Activated CD4-positive, alpha-beta memory T cell treated with anti-CD3 and anti-CD28 coated beads, Interleukin-2, amount 10 ng/mL, durations not matched to agents 7 days and 5 days (primary cell): ENCODE results near the gene CLDN14. TPM values are rescaled to one million over a fixed set of nuclear protein-coding genes. Genes with fewer than 3 reads are reported as not detected.
A peak's percentile ranks its signal among the peaks of the same experiment; 100 is the strongest.

Experiments
- CTCF ChIA-PET: fragments of 350-600 bp; sonication (Branson Sonifier 250); formaldehyde crosslinking; loops from one replicate; lab custom pipeline; 2021; ENCODE audit warnings: antibody characterized with exemption, inconsistent platforms; lab: Charles Lee
- POLR2A ChIA-PET: fragments of 350-600 bp; sonication (Branson Sonifier 250); formaldehyde crosslinking; loops from one replicate; lab custom pipeline; 2021; ENCODE audit warnings: antibody characterized with exemption; lab: Charles Lee
- DNase-seq: peaks from one replicate; pipeline ENCODE4 v3.0.0-alpha.2; 2020
- H3K27ac Mint-ChIP-seq: one replicate; pipeline ENCODE4 v1.8.0; 2021; ENCODE audit warnings: mild to moderate bottlenecking, mixed read lengths
- H3K27me3 Mint-ChIP-seq: one replicate; pipeline ENCODE4 v1.8.0; 2021; ENCODE audit warnings: mixed read lengths
- H3K36me3 Mint-ChIP-seq: one replicate; pipeline ENCODE4 v1.8.0; 2021; ENCODE audit warnings: low read depth, mixed read lengths
- H3K4me1 Mint-ChIP-seq: one replicate; pipeline ENCODE4 v1.8.0; 2021; ENCODE audit warnings: mixed read lengths
- H3K4me3 Mint-ChIP-seq: one replicate; pipeline ENCODE4 v1.8.0; 2021; ENCODE audit warnings: mild to moderate bottlenecking, mixed read lengths
- H3K9me3 Mint-ChIP-seq: one replicate; pipeline ENCODE4 v1.8.0; 2021; ENCODE audit warnings: mixed read lengths
- total RNA-seq, 2 experiments: library from RNA; stranded (reverse); gene quantifications; one replicate each; pipeline ENCODE4 v1.2.3, GENCODE V29; 2021

Gene CLDN14
- total RNA-seq, 2 experiments from 2014 or later = not detected

GRCh38 chr21:36489776-36490165, 9.8 kb upstream of the CLDN14 start:
- Mint-ChIP-seq H3K9me3 (peaks cover 2% of the 10 kb centered on the region), H3K27ac (no peak overlapping the region), H3K36me3 (no peaks in the 10 kb centered on the region), H3K27me3 (no peaks in the 10 kb centered on the region), H3K4me3 (no peak overlapping the region), H3K4me1 (no peaks in the 10 kb centered on the region)
- CTCF ChIA-PET = no interaction called here
- DNase-seq = no peak
- POLR2A ChIA-PET = no interaction called here

GRCh38 chr21:36489103-36489775, 9.3 kb upstream of the CLDN14 start:
- H3K9me3 Mint-ChIP-seq = no peaks in the 10 kb centered on the region
- CTCF ChIA-PET = no interaction called here
- no peaks in the 10 kb centered on the region for H3K4me1 Mint-ChIP-seq
- POLR2A ChIA-PET = no interaction called here
- H3K4me3 Mint-ChIP-seq = no peak overlapping the region
- H3K27ac Mint-ChIP-seq = no peak overlapping the region
- H3K27me3 Mint-ChIP-seq = no peaks in the 10 kb centered on the region
- H3K36me3 Mint-ChIP-seq = no peaks in the 10 kb centered on the region
- DNase-seq = no peak

- Mint-ChIP-seq H3K27me3 (peaks cover 3% of the 10 kb centered on the region), H3K9me3 (no peaks in the 10 kb centered on the region), H3K36me3 (no peaks in the 10 kb centered on the region), H3K4me1 (no peaks in the 10 kb centered on the region), H3K27ac (no peak overlapping the region), H3K4me3 (no peak overlapping the region)
- no peak for DNase-seq
- ChIA-PET POLR2A (no interaction called here), CTCF (no interaction called here)
Measured at GRCh38 chr21:36487641-36488307, 7.9 kb upstream of the CLDN14 start.

GRCh38 chr21:36486246-36486645, 6.3 kb upstream of the CLDN14 start:
- CTCF ChIA-PET = no interaction called here
- no peaks in the 10 kb centered on the region for H3K9me3 Mint-ChIP-seq
- no peak for DNase-seq
- no peaks in the 10 kb centered on the region for H3K36me3 Mint-ChIP-seq
- POLR2A ChIA-PET = no interaction called here
- H3K4me1 Mint-ChIP-seq = no peaks in the 10 kb centered on the region
- peaks cover 6% of the 10 kb centered on the region for H3K27me3 Mint-ChIP-seq
- H3K27ac Mint-ChIP-seq = no peak overlapping the region
- H3K4me3 Mint-ChIP-seq = no peak overlapping the region

- Mint-ChIP-seq H3K4me3 (no peak overlapping the region), H3K27ac (no peak overlapping the region), H3K36me3 (no peaks in the 10 kb centered on the region), H3K27me3 (peaks cover 6% of the 10 kb centered on the region), H3K4me1 (no peaks in the 10 kb centered on the region), H3K9me3 (no peaks in the 10 kb centered on the region)
- no peak for DNase-seq
- ChIA-PET CTCF (no interaction called here), POLR2A (no interaction called here)
Measured at GRCh38 chr21:36485476-36485875, 5.6 kb upstream of the CLDN14 start.

- no peak overlapping the region for H3K27ac Mint-ChIP-seq
- POLR2A ChIA-PET = no interaction called here
- H3K4me1 Mint-ChIP-seq = peaks cover 6% of the 10 kb centered on the region
Measured at GRCh38 chr21:36483095-36483494, 3.2 kb upstream of the CLDN14 start.

GRCh38 chr21:36482673-36483072, 2.8 kb upstream of the CLDN14 start:
- ChIA-PET POLR2A (no interaction called here), CTCF (no interaction called here)
- H3K4me3 Mint-ChIP-seq = no peak overlapping the region
- H3K27ac Mint-ChIP-seq = no peak overlapping the region
- no peak for DNase-seq
- H3K27me3 Mint-ChIP-seq = peaks cover 10% of the 10 kb centered on the region
- no peaks in the 10 kb centered on the region for H3K9me3 Mint-ChIP-seq
- H3K4me1 Mint-ChIP-seq = peaks cover 6% of the 10 kb centered on the region
- no peaks in the 10 kb centered on the region for H3K36me3 Mint-ChIP-seq

More at GRCh38 chr21:36483095-36483494, 3.2 kb upstream of the CLDN14 start:
- H3K36me3 Mint-ChIP-seq = no peaks in the 10 kb centered on the region
- no peak for DNase-seq
- CTCF ChIA-PET = no interaction called here
- H3K4me3 Mint-ChIP-seq = no peak overlapping the region
- H3K27me3 Mint-ChIP-seq = peaks cover 10% of the 10 kb centered on the region
- no peaks in the 10 kb centered on the region for H3K9me3 Mint-ChIP-seq

- ChIA-PET CTCF (no interaction called here), POLR2A (no interaction called here)
- Mint-ChIP-seq H3K4me3 (no peak overlapping the region), H3K36me3 (no peaks in the 10 kb centered on the region), H3K27me3 (peaks cover 10% of the 10 kb centered on the region), H3K27ac (no peak overlapping the region), H3K9me3 (no peaks in the 10 kb centered on the region), H3K4me1 (peaks cover 6% of the 10 kb centered on the region)
- DNase-seq = no peak
Measured at GRCh38 chr21:36482181-36482580, 2.3 kb upstream of the CLDN14 start.

GRCh38 chr21:36481639-36482038, 1.7 kb upstream of the CLDN14 start:
- DNase-seq = no peak
- Mint-ChIP-seq H3K36me3 (no peaks in the 10 kb centered on the region), H3K4me1 (peaks cover 6% of the 10 kb centered on the region), H3K9me3 (no peaks in the 10 kb centered on the region), H3K27ac (no peak overlapping the region), H3K27me3 (peaks cover 10% of the 10 kb centered on the region), H3K4me3 (no peak overlapping the region)
- CTCF ChIA-PET = no interaction called here
- POLR2A ChIA-PET = no interaction called here

- POLR2A ChIA-PET = no interaction called here
- CTCF ChIA-PET = no interaction called here
Measured at GRCh38 chr21:36480618-36481017, 696 bp upstream of the CLDN14 start.

GRCh38 chr21:36478941-36479340, 981 bp downstream of the CLDN14 start:
- H3K4me1 Mint-ChIP-seq = peaks cover 6% of the 10 kb centered on the region
- H3K9me3 Mint-ChIP-seq = no peaks in the 10 kb centered on the region
- peaks cover 10% of the 10 kb centered on the region for H3K27me3 Mint-ChIP-seq
- H3K4me3 Mint-ChIP-seq = no peak overlapping the region
- no peaks in the 10 kb centered on the region for H3K36me3 Mint-ChIP-seq
- no peak for DNase-seq
- ChIA-PET CTCF (no interaction called here), POLR2A (no interaction called here)
- no peak overlapping the region for H3K27ac Mint-ChIP-seq

More at GRCh38 chr21:36480618-36481017, 696 bp upstream of the CLDN14 start:
- no peak for DNase-seq
- H3K27ac Mint-ChIP-seq = no peak overlapping the region
- peaks cover 10% of the 10 kb centered on the region for H3K27me3 Mint-ChIP-seq
- H3K36me3 Mint-ChIP-seq = no peaks in the 10 kb centered on the region
- peaks cover 6% of the 10 kb centered on the region for H3K4me1 Mint-ChIP-seq
- no peak overlapping the region for H3K4me3 Mint-ChIP-seq
- no peaks in the 10 kb centered on the region for H3K9me3 Mint-ChIP-seq

GRCh38 chr21:36478207-36478701, 1.7 kb downstream of the CLDN14 start:
- DNase-seq = peak; percentile 25
- Mint-ChIP-seq H3K27me3 (peaks cover 9% of the 10 kb centered on the region), H3K36me3 (no peaks in the 10 kb centered on the region), H3K9me3 (no peaks in the 10 kb centered on the region), H3K27ac (no peak overlapping the region), H3K4me1 (peaks cover 6% of the 10 kb centered on the region), H3K4me3 (no peak overlapping the region)
- ChIA-PET CTCF (no interaction called here), POLR2A (no interaction called here)

- ChIA-PET CTCF (no interaction called here), POLR2A (no interaction called here)
- Mint-ChIP-seq H3K27me3 (peaks cover 9% of the 10 kb centered on the region), H3K4me1 (peaks cover 6% of the 10 kb centered on the region), H3K36me3 (no peaks in the 10 kb centered on the region), H3K4me3 (no peak overlapping the region), H3K9me3 (no peaks in the 10 kb centered on the region), H3K27ac (no peak overlapping the region)
- no peak for DNase-seq
Measured at GRCh38 chr21:36477559-36477958, 2.4 kb downstream of the CLDN14 start.

GRCh38 chr21:36477001-36477400, 2.9 kb downstream of the CLDN14 start:
- no peaks in the 10 kb centered on the region for H3K9me3 Mint-ChIP-seq
- H3K4me3 Mint-ChIP-seq = no peak overlapping the region
- no peak for DNase-seq
- POLR2A ChIA-PET = no interaction called here
- H3K27me3 Mint-ChIP-seq = peaks cover 6% of the 10 kb centered on the region
- H3K4me1 Mint-ChIP-seq = peaks cover 6% of the 10 kb centered on the region
- CTCF ChIA-PET = no interaction called here
- H3K36me3 Mint-ChIP-seq = no peaks in the 10 kb centered on the region
- no peak overlapping the region for H3K27ac Mint-ChIP-seq
